Endodermal cell (in vitro differentiated cells): ENCODE data around the gene EYS. TPM values are rescaled to one million over a fixed set of nuclear protein-coding genes. Genes with fewer than 3 reads are reported as not detected.

Experiments used
- DNase-seq: peaks from one replicate; pipeline ENCODE4 v3.0.0-alpha.2; 2017
- H3K27ac ChIP-seq: 2 replicates; pipeline ENCODE4 v1.5.1; 2013; ENCODE audit warnings: mild to moderate bottlenecking, low read depth, low read length, moderate library complexity
- H3K27me3 ChIP-seq: 2 replicates; pipeline ENCODE4 v1.6.1; 2013; ENCODE audit warnings: mild to moderate bottlenecking, low read length, moderate library complexity; ENCODE audit not compliant: insufficient read depth, control insufficient read depth, poor library complexity, severe bottlenecking
- H3K36me3 ChIP-seq: 2 replicates; pipeline ENCODE4 v1.7.0; 2013; ENCODE audit warnings: mild to moderate bottlenecking, low read length, moderate library complexity; ENCODE audit not compliant: control insufficient read depth, insufficient read depth
- H3K4me1 ChIP-seq: one replicate; pipeline ENCODE4 v1.7.0; 2013; ENCODE audit warnings: low read length; ENCODE audit not compliant: control insufficient read depth, insufficient read depth
- H3K4me3 ChIP-seq: 2 replicates; pipeline ENCODE4 v1.5.1; 2013; ENCODE audit warnings: mild to moderate bottlenecking, low read length, moderate library complexity
- H3K9ac ChIP-seq: 2 replicates; pipeline ENCODE4 v1.6.1; 2013; ENCODE audit warnings: mild to moderate bottlenecking, low read length, moderate library complexity; ENCODE audit not compliant: poor library complexity, severe bottlenecking; ENCODE audit errors: extremely low read depth
- H3K9me3 ChIP-seq: 2 replicates; pipeline ENCODE4 v1.6.1; 2013; ENCODE audit warnings: mild to moderate bottlenecking, low read length, moderate library complexity; ENCODE audit not compliant: control insufficient read depth
- H3K27ac Mint-ChIP-seq: 2 replicates; pipeline ENCODE4 v1.8.0; 2020; ENCODE audit warnings: mixed read lengths
- H3K27me3 Mint-ChIP-seq: 2 replicates; pipeline ENCODE4 v1.8.0; 2021; ENCODE audit warnings: mild to moderate bottlenecking, mixed read lengths; ENCODE audit not compliant: insufficient read depth
- H3K36me3 Mint-ChIP-seq: 2 replicates; pipeline ENCODE4 v1.8.0; 2020; ENCODE audit warnings: low read depth, mixed read lengths
- H3K4me1 Mint-ChIP-seq: 2 replicates; pipeline ENCODE4 v1.8.0; 2020; ENCODE audit warnings: mixed read lengths
- H3K4me3 Mint-ChIP-seq: 2 replicates; pipeline ENCODE4 v1.8.0; 2020; ENCODE audit warnings: mild to moderate bottlenecking, moderate library complexity, mixed read lengths
- H3K9me3 Mint-ChIP-seq: 2 replicates; pipeline ENCODE4 v1.8.0; 2020; ENCODE audit warnings: mild to moderate bottlenecking, mixed read lengths
- WGBS, 2 experiments: methylation state at CpG; one replicate each; pipeline versions ENCODE4 v1.1.5 to v1.1.7; 2013; ENCODE audit warnings: missing lambda C conversion rate in 2 of 2, mixed read lengths in 1 of 2; ENCODE audit not compliant: insufficient coverage in 1 of 2, insufficient read length in 1 of 2; 5-methylcytosine and 5-hydroxymethylcytosine counted together
- total RNA-seq, 2 donors: library from RNA; stranded (reverse); fragmentation: NEBNext Ultra II Directional in 1 of 2; extraction: Animal tissue kit (Norgen Biotek cat#: 25700) in 1 of 2; gene quantifications; 2 replicates in 1 of 2; 3 replicates in 1 of 2; pipeline ENCODE4 v1.2.1, GENCODE V29; 2021
- TF ChIP-seq, protein P1 (sequence below): fragments of 200-600 bp; sonication (generic); conservative IDR thresholded peaks from 2 replicates; pipeline ENCODE4 v1.5.0; 2021; ENCODE audit warnings: antibody characterized with exemption, mild to moderate bottlenecking

Gene EYS
- total RNA-seq, 2 donors from 2014 or later, result 0.31 to 0.70 TPM

DNA sequence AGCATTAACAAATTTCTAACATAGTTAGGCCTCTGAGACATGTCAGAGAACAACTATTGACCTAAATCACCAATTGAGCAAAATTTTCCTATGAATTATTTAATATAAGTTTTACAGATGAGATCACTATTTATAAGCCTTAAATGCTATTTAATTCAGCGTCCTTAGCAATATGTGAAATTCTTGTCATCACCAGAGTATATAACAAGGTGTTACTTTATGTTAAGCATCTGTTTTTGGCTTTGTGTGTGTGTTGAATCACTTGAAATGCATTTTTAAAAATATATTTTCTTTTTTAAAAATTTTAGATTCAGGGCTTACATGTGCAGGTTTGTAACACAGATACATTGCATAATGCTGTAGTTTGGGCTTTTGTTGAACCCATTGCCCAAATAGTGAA lies 794.1 kb downstream of the EYS start:
- no peaks in the 10 kb centered on the region for H3K27me3 ChIP-seq
- Mint-ChIP-seq H3K27ac (no peak overlapping the region), H3K4me1 (peaks cover 3% of the 10 kb centered on the region), H3K27me3 (no peaks in the 10 kb centered on the region), H3K4me3 (no peak overlapping the region), H3K36me3 (no peaks in the 10 kb centered on the region), H3K9me3 (peaks cover 4% of the 10 kb centered on the region)
- no peaks in the 10 kb centered on the region for H3K36me3 ChIP-seq
- no peaks in the 10 kb centered on the region for H3K4me1 ChIP-seq
- peaks cover 5% of the 10 kb centered on the region for H3K9me3 ChIP-seq
- no peak overlapping the region for H3K4me3 ChIP-seq
- H3K27ac ChIP-seq, result no peak overlapping the region
- 91% methylated on average over 1 of the region's 1 CpG; no CpG with 5 or more reads in 1 of the 2 experiments for WGBS, 2 experiments
- TF ChIP-seq, protein P1, sequence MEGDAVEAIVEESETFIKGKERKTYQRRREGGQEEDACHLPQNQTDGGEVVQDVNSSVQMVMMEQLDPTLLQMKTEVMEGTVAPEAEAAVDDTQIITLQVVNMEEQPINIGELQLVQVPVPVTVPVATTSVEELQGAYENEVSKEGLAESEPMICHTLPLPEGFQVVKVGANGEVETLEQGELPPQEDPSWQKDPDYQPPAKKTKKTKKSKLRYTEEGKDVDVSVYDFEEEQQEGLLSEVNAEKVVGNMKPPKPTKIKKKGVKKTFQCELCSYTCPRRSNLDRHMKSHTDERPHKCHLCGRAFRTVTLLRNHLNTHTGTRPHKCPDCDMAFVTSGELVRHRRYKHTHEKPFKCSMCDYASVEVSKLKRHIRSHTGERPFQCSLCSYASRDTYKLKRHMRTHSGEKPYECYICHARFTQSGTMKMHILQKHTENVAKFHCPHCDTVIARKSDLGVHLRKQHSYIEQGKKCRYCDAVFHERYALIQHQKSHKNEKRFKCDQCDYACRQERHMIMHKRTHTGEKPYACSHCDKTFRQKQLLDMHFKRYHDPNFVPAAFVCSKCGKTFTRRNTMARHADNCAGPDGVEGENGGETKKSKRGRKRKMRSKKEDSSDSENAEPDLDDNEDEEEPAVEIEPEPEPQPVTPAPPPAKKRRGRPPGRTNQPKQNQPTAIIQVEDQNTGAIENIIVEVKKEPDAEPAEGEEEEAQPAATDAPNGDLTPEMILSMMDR, result no peak
- H3K9ac ChIP-seq, result no peak overlapping the region
- DNase-seq, result no peak

DNA sequence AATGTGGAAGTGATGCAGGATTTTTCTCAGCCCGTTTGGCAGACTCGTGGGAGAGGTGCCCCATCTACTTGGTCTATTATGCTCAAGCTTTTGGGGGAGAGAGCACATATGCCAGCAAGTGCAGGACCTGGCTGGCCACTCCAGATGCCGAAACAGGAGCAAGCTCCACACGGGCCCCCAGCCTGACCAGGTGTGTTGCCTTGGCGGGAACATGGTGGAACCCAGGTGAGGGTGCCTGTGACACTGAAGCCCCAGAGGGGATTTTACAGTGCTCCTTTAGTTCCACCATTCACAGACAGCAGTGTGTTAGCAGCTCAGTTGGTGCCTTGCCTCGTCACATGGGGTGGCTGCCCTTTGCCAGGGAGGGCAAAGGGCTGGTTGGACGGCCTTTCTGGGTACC lies 798.9 kb downstream of the EYS start:
- H3K36me3 ChIP-seq, result no peaks in the 10 kb centered on the region
- Mint-ChIP-seq H3K9me3 (peaks cover 4% of the 10 kb centered on the region), H3K36me3 (no peaks in the 10 kb centered on the region), H3K27me3 (no peaks in the 10 kb centered on the region), H3K4me3 (no peak overlapping the region), H3K4me1 (no peaks in the 10 kb centered on the region), H3K27ac (no peak overlapping the region)
- H3K4me1 ChIP-seq, result no peaks in the 10 kb centered on the region
- WGBS, 2 experiments, result 79 to 93% methylated on average over 2 to 7 of the region's 7 CpGs
- DNase-seq, result no peak
- no peak overlapping the region for H3K4me3 ChIP-seq
- no peaks in the 10 kb centered on the region for H3K9me3 ChIP-seq
- H3K27me3 ChIP-seq, result no peaks in the 10 kb centered on the region
- H3K27ac ChIP-seq, result no peak overlapping the region
- H3K9ac ChIP-seq, result no peak overlapping the region
- TF ChIP-seq, protein P1, result no peak

DNA sequence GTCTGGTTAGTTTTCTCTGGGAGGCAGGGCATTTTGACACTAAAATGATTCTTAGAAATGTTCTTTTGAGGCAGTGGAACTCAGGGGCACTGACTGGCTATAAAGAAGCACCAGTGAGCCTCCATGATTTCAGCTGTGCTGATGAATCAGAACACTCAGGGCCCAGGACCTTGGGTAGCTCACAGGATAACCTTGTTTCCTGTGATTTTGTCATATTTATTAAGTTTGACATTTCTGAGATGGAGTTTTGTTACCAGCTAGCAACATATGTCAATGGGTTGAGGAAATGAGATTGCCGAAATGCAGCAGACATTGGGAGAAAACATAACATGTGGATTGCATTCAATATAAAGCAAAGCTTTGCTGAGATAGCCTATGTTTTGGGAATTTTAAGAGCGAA lies 802.4 kb downstream of the EYS start:
- DNase-seq, result no peak
- no peaks in the 10 kb centered on the region for H3K9me3 ChIP-seq
- H3K4me3 ChIP-seq, result no peak overlapping the region
- Mint-ChIP-seq H3K27me3 (no peaks in the 10 kb centered on the region), H3K27ac (no peak overlapping the region), H3K4me3 (no peak overlapping the region), H3K9me3 (peaks cover 9% of the 10 kb centered on the region), H3K36me3 (no peaks in the 10 kb centered on the region), H3K4me1 (no peaks in the 10 kb centered on the region)
- no peak overlapping the region for H3K9ac ChIP-seq
- H3K27ac ChIP-seq, result no peak overlapping the region
- no peaks in the 10 kb centered on the region for H3K36me3 ChIP-seq
- no peaks in the 10 kb centered on the region for H3K27me3 ChIP-seq
- TF ChIP-seq, protein P1, result no peak
- H3K4me1 ChIP-seq, result no peaks in the 10 kb centered on the region
- WGBS, 2 experiments, result 89 to 90% methylated on average over 1 to 2 of the region's 2 CpGs
